Natural killer cell treated with Interleukin-12 subunit alpha and Interleukin-12 subunit beta and Interleukin-15 and Interleukin-18, amount 100 ng/mL, for 72 hours (primary cell): Measurements from ENCODE around the gene PRAMEF5. TPM values are rescaled to one million over a fixed set of nuclear protein-coding genes. Genes with fewer than 3 reads are reported as not detected.
"Not testable (repeated sequence)": the region's sequence is repeated elsewhere in the genome, so short reads cannot be mapped to it uniquely, and the experiment has no call there.

Experiments used
- ATAC-seq, 2 donors: fragments of 150-1000 bp; cut with Tn5 transposase in 1 of 2; sonication (Bioruptor Pico), chemical (Tn5 transposase) in 1 of 2; 2 replicates each; pipeline ENCODE4 v1.10.0; 2021
- DNase-seq: peaks from one replicate; pipeline ENCODE4 v3.0.0; 2022; ENCODE audit warnings: low spot score
- H3K27ac Mint-ChIP-seq, 2 donors: 1 replicate in 1 of 2; 2 replicates in 1 of 2; pipeline ENCODE4 v1.8.0; 2022; ENCODE audit warnings: mixed read lengths in 2 of 2, mild to moderate bottlenecking in 1 of 2, moderate library complexity in 1 of 2
- H3K27me3 Mint-ChIP-seq, 2 donors: 1 replicate in 1 of 2; 2 replicates in 1 of 2; pipeline ENCODE4 v1.8.0; 2022; ENCODE audit warnings: mixed read lengths in 2 of 2
- H3K36me3 Mint-ChIP-seq: one replicate; pipeline ENCODE4 v1.8.0; 2022; ENCODE audit warnings: mixed read lengths
- H3K4me1 Mint-ChIP-seq, 2 donors: 1 replicate in 1 of 2; 2 replicates in 1 of 2; pipeline ENCODE4 v1.8.0; 2022; ENCODE audit warnings: low read depth in 2 of 2, mixed read lengths in 2 of 2, mild to moderate bottlenecking in 1 of 2
- H3K4me3 Mint-ChIP-seq: one replicate; pipeline ENCODE4 v1.8.0; 2022; ENCODE audit warnings: mixed read lengths
- H3K9me3 Mint-ChIP-seq: 2 replicates; pipeline ENCODE4 v1.8.0; 2022; ENCODE audit warnings: mixed read lengths
- total RNA-seq, 2 donors: library from RNA; stranded (reverse); gene quantifications; one replicate each; pipeline ENCODE4 v1.2.3, GENCODE V29; 2022

The PRAMEF5 gene
- total RNA-seq, 2 donors from 2014 or later = not detected

DNA sequence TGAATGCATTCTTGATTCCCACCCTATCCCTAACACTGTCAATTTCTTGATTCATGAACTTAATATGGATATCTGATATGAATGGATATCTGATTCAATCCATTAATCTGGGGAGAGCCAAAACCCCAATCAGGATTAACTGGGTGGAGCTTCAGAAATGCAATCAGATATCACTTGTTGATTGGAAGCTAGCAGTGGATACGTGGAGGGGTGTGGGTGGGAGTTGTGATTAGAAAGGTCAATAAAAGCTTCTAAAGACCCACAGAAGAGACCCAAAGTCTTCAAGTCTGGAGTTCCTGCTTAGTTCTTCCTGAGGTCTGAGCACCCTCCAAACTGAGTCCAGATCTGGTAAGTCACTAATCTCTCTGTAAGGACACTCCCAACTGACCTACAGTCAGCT, 49.2 kb downstream of the PRAMEF5 start, which contains the start of gene PRAMEF33:
Gene PRAMEF33, plus strand, starts transcription at position 301 of the 400 bp plus-strand sequence. CDS start 2,416 bp downstream, outside the sequence.
- H3K9me3 Mint-ChIP-seq = not testable (repeated sequence)

More for the DNA sequence above, 49.2 kb downstream of the PRAMEF5 start, which contains the start of gene PRAMEF33:
- not testable (repeated sequence) for H3K4me1 Mint-ChIP-seq, H3K27ac Mint-ChIP-seq, DNase-seq, H3K36me3 Mint-ChIP-seq, H3K27me3 Mint-ChIP-seq, H3K4me3 Mint-ChIP-seq, ATAC-seq

Other genes with a start within 250 kb of the PRAMEF5 start
- not detected for gene PRAMEF27, start 197.6 kb upstream of the PRAMEF5 start, total RNA-seq
- gene HNRNPCL3, start 193.4 kb upstream of the PRAMEF5 start, total RNA-seq = not detected
- gene PRAMEF25, start 183.4 kb upstream of the PRAMEF5 start, total RNA-seq = not detected
- gene HNRNPCL2, start 137.3 kb upstream of the PRAMEF5 start, total RNA-seq = not detected
- not detected for gene PRAMEF26, start 98.2 kb upstream of the PRAMEF5 start, total RNA-seq
- not detected for gene HNRNPCL4, start 88.6 kb upstream of the PRAMEF5 start, total RNA-seq
- not detected for gene PRAMEF9, start 82.3 kb upstream of the PRAMEF5 start, total RNA-seq
- gene PRAMEF13, start 52.8 kb upstream of the PRAMEF5 start, total RNA-seq = not detected
- not detected for gene PRAMEF18, start 28.0 kb upstream of the PRAMEF5 start, total RNA-seq
- gene PRAMEF8, start 30.9 kb downstream of the PRAMEF5 start, total RNA-seq = not detected
- gene PRAMEF33, start 49.3 kb downstream of the PRAMEF5 start, total RNA-seq = not detected
- not detected for gene PRAMEF15, start 61.4 kb downstream of the PRAMEF5 start, total RNA-seq
- gene PRAMEF14, start 92.9 kb downstream of the PRAMEF5 start, total RNA-seq = not detected
- not detected for gene PRAMEF19, start 117.7 kb downstream of the PRAMEF5 start, total RNA-seq
- gene PRAMEF17, start 135.4 kb downstream of the PRAMEF5 start, total RNA-seq = not detected
- gene PRAMEF20, start 156.3 kb downstream of the PRAMEF5 start, total RNA-seq = not detected